Endothelial cell of umbilical vein (primary cell): ENCODE results near the gene ASRGL1. TPM values are rescaled to one million over a fixed set of nuclear protein-coding genes. Genes with fewer than 3 reads are reported as not detected.

Experiments
- BruUV-seq: library from RNA; stranded (reverse); fragments of 400-500 nt; replicated peaks from 2 replicates; lab custom pipeline; 2021; lab: Mats Ljungman, UMichigan
- CTCF ChIA-PET: fragments of 300-600, 350-600 bp; sonication (Branson Sonifier 250); formaldehyde crosslinking; loops from one replicate; lab custom pipeline; 2021; ENCODE audit warnings: antibody characterized with exemption, inconsistent platforms; lab: Charles Lee
- POLR2A ChIA-PET: fragments of 300-600, 350-600 bp; sonication (Branson Sonifier 250); formaldehyde crosslinking; loops from one replicate; lab custom pipeline; 2021; ENCODE audit warnings: antibody characterized with exemption, inconsistent platforms; lab: Charles Lee
- DNase-seq: peaks from one replicate; pipeline ENCODE4 v3.0.0-alpha.2; 2011; ENCODE audit warnings: low read depth, low spot score
- FAIRE-seq: peaks from 2 replicates; lab custom pipeline; 2011; peaks lifted over from hg19 to GRCh38; lab: Jason Lieb, UNC
- H2AFZ ChIP-seq: 2 replicates; pipeline ENCODE4 v1.6.0; 2012; ENCODE audit warnings: low read depth, low read length, control low read depth, inconsistent platforms
- H3K27ac ChIP-seq: 2 replicates; pipeline ENCODE4 v1.5.1; 2011; ENCODE audit warnings: low read depth, mild to moderate bottlenecking, control low read depth, low read length, moderate library complexity; ENCODE audit not compliant: insufficient read depth
- H3K27me3 ChIP-seq, 2 experiments: 2 replicates each; pipeline versions ENCODE4 v1.6.0 to v1.6.1; 2011; ENCODE audit warnings: low read length in 2 of 2, mixed read lengths in 1 of 2; ENCODE audit not compliant: control insufficient read depth in 2 of 2, insufficient read depth in 2 of 2
- H3K36me3 ChIP-seq, 2 experiments: 2 replicates in 1 of 2; 3 replicates in 1 of 2; pipeline ENCODE4 v1.5.1; 2011; ENCODE audit warnings: low read length in 2 of 2, mild to moderate bottlenecking in 1 of 2, moderate library complexity in 1 of 2; ENCODE audit not compliant: control insufficient read depth in 2 of 2, insufficient read depth in 2 of 2; ENCODE audit errors: extremely low read depth in 1 of 2
- H3K4me1 ChIP-seq: 3 replicates; pipeline ENCODE4 v1.5.1; 2011; ENCODE audit warnings: mild to moderate bottlenecking, low read length; ENCODE audit not compliant: control insufficient read depth, insufficient read depth; ENCODE audit errors: extremely low read depth
- H3K4me2 ChIP-seq: 2 replicates; pipeline ENCODE4 v1.6.1; 2011; ENCODE audit warnings: low read length, control low read depth, mixed read lengths; ENCODE audit not compliant: insufficient read depth
- H3K4me3 ChIP-seq, 3 experiments: fragments of 200-600 bp in 1 of 3; sonication (generic), shearing (Covaris generic) in 1 of 3; replicated peaks in 1 of 3; 2 replicates each; pipeline ENCODE4 v1.5.1; 2011 to 2016; ENCODE audit warnings: control low read depth in 3 of 3, low read length in 3 of 3, mild to moderate bottlenecking in 2 of 3, inconsistent platforms in 1 of 3, low read depth in 1 of 3, moderate library complexity in 1 of 3; ENCODE audit not compliant: insufficient read depth in 1 of 3
- H3K79me2 ChIP-seq: 2 replicates; pipeline ENCODE4 v1.6.0; 2012; ENCODE audit warnings: low read length, inconsistent platforms; ENCODE audit not compliant: control insufficient read depth, insufficient read depth
- H3K9ac ChIP-seq: replicated peaks from 2 replicates; pipeline ENCODE3; 2011; ENCODE audit warnings: low read length, control low read depth; ENCODE audit not compliant: insufficient read depth; ENCODE audit errors: extremely low read depth
- H3K9me1 ChIP-seq: replicated peaks from 3 replicates; pipeline ENCODE4 v1.6.0; 2011; ENCODE audit warnings: mild to moderate bottlenecking, low read length; ENCODE audit not compliant: control insufficient read depth, insufficient read depth; ENCODE audit errors: extremely low read depth
- H3K9me3 ChIP-seq: replicated peaks from 2 replicates; pipeline ENCODE4 v1.5.1; 2012; ENCODE audit warnings: low read length, inconsistent platforms; ENCODE audit not compliant: control insufficient read depth, insufficient read depth
- H4K20me1 ChIP-seq: replicated peaks from 2 replicates; pipeline ENCODE3; 2011; ENCODE audit warnings: mild to moderate bottlenecking, low read length; ENCODE audit not compliant: control insufficient read depth, insufficient read depth; ENCODE audit errors: extremely low read depth
- CTCF ChIP-seq, 2 donors: IDR thresholded peaks; 1 replicate in 1 of 2; 2 replicates in 1 of 2; pipeline ENCODE4 v1.5.1; 2011; ENCODE audit warnings: low read length in 2 of 2, mild to moderate bottlenecking in 2 of 2, moderate library complexity in 2 of 2, control low read depth in 1 of 2, inconsistent platforms in 1 of 2, low read depth in 1 of 2; ENCODE audit not compliant: insufficient read depth in 1 of 2; ENCODE audit errors: extremely low read depth in 1 of 2
- EZH2 ChIP-seq: IDR thresholded peaks from 2 replicates; pipeline ENCODE4 v1.6.1; 2012; ENCODE audit warnings: borderline replicate concordance, low read depth, mild to moderate bottlenecking, moderate library complexity, low read length, inconsistent platforms; ENCODE audit not compliant: severe bottlenecking
- FOS ChIP-seq: IDR thresholded peaks from 2 replicates; pipeline ENCODE4 v1.6.1; 2011; ENCODE audit warnings: mild to moderate bottlenecking, low read length, moderate library complexity, borderline replicate concordance; ENCODE audit not compliant: insufficient read depth
- GATA2 ChIP-seq: IDR thresholded peaks from 2 replicates; pipeline ENCODE4 v1.7.0; 2011; ENCODE audit warnings: low read depth, mild to moderate bottlenecking, moderate library complexity, mixed read lengths, low read length; ENCODE audit not compliant: insufficient read length, insufficient read depth
- JUN ChIP-seq: IDR thresholded peaks from 2 replicates; pipeline ENCODE4 v1.6.1; 2011; ENCODE audit warnings: borderline replicate concordance, low read depth; ENCODE audit not compliant: insufficient read length, insufficient read depth
- MYC ChIP-seq: IDR thresholded peaks from one replicate; pipeline ENCODE4 v1.6.1; 2011; ENCODE audit warnings: mild to moderate bottlenecking, low read depth, low read length
- POLR2A ChIP-seq: IDR thresholded peaks from 2 replicates; pipeline ENCODE4 v1.6.1; 2012; ENCODE audit warnings: low read depth, mild to moderate bottlenecking, control low read depth, low read length
- POLR2AphosphoS5 ChIP-seq: IDR thresholded peaks from 2 replicates; pipeline ENCODE4 v1.6.1; 2012; ENCODE audit warnings: low read depth, mild to moderate bottlenecking, control low read depth, low read length, moderate library complexity; ENCODE audit not compliant: insufficient read depth
- dilution Hi-C: fragments of 300-500 bp; cut with MboI; formaldehyde crosslinking; loops from one replicate; pipeline ENCODE4 v1.15.0; 2019; ENCODE audit warnings: low sequenced_read_pairs; ENCODE audit not compliant: extremely low pct_ligation_motif_present
- intact Hi-C: fragments of 100-400 bp; cut with micrococcal nuclease; formaldehyde crosslinking; loops from one replicate; pipeline ENCODE4 v1.10.0; 2022
- polyA plus RNA-seq, 4 experiments: library from polyadenylated mRNA; depleted of rRNA in 3 of 4; stranded (reverse) in 3 of 4; unstranded in 1 of 4; fragments of >200 nt; gene quantifications; 2 replicates each; pipeline versions ENCODE4 v1.2.1 to v1.2.3, GENCODE V29; 2011 to 2012; ENCODE audit warnings: missing spikeins in 1 of 4
- total RNA-seq: library from RNA; stranded (reverse); gene quantifications from 2 replicates; pipeline ENCODE4 v1.2.3, GENCODE V29; 2021
- TF ChIP-seq, protein P1 (sequence below): IDR thresholded peaks from 2 replicates; pipeline ENCODE4 v1.6.1; 2011; ENCODE audit not compliant: insufficient read depth, insufficient read length

Gene ASRGL1
- total and polyA plus RNA-seq, 2 donors (not counting 3 experiments of a cell fraction or from before 2014, with no cell fraction given): 33.1 to 36.0 TPM

GRCh38 chr11:62404435-62404834 lies 67.2 kb downstream of the ASRGL1 start:
- POLR2A ChIA-PET: no interaction called here
- H3K4me2 ChIP-seq: no peak overlapping the region
- no peaks in the 10 kb centered on the region for H3K36me3 ChIP-seq
- FAIRE-seq (no peak), DNase-seq (no peak)
- no peak for TF ChIP-seq EZH2
- TF ChIP-seq FOS: no peak
- TF ChIP-seq MYC: no peak
- no peak for TF ChIP-seq POLR2A
- no peak for TF ChIP-seq CTCF (IDR thresholded peaks at IDR 0.05; ENCODE audit: extremely low read depth in 1 of 2, insufficient read depth in 1 of 2, low read depth in 1 of 2, low read length in 2 of 2)
- TF ChIP-seq POLR2AphosphoS5: no peak
- TF ChIP-seq, protein P1, sequence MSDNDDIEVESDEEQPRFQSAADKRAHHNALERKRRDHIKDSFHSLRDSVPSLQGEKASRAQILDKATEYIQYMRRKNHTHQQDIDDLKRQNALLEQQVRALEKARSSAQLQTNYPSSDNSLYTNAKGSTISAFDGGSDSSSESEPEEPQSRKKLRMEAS: no peak
- TF ChIP-seq JUN: no peak
- no peak for TF ChIP-seq GATA2
- no peaks in the 10 kb centered on the region for H3K4me1 ChIP-seq
- H3K9me1 ChIP-seq: no peaks in the 10 kb centered on the region
- no peaks in the 10 kb centered on the region for H4K20me1 ChIP-seq
- H3K27ac ChIP-seq: no peak overlapping the region
- H3K9me3 ChIP-seq: no peaks in the 10 kb centered on the region
- H3K27me3 ChIP-seq: no peaks in the 10 kb centered on the region
- H3K79me2 ChIP-seq: no peaks in the 10 kb centered on the region
- H3K4me3 ChIP-seq: no peak overlapping the region
- H2AFZ ChIP-seq: no peak overlapping the region
- intact Hi-C loops (no loop called here), dilution Hi-C loops (no loop called here)
- H3K9ac ChIP-seq: no peak overlapping the region
- CTCF ChIA-PET: interaction anchor here (1.4 to 2.1 kb wide), 4 partner anchors 9 to 138 kb away, joined by 3 to 16 read pairs (median 6); no protein-coding TSS in a partner anchor
- no TSS peak for BruUV-seq
